Ectodermal cell (in vitro differentiated cells): ENCODE data around the gene ATP13A3.
"Not testable (repeated sequence)": the region's sequence is repeated elsewhere in the genome, so short reads cannot be mapped to it uniquely, and the experiment has no call there.

Experiments used
- H3K27ac ChIP-seq: 2 replicates; pipeline ENCODE4 v1.7.0; 2013; ENCODE audit warnings: mild to moderate bottlenecking, low read depth, low read length; ENCODE audit not compliant: insufficient read depth, poor library complexity, severe bottlenecking
- H3K27me3 ChIP-seq: 2 replicates; pipeline ENCODE4 v1.7.0; 2013; ENCODE audit warnings: mild to moderate bottlenecking, low read length; ENCODE audit not compliant: insufficient read depth, control insufficient read depth, poor library complexity, severe bottlenecking
- H3K36me3 ChIP-seq: one replicate; pipeline ENCODE4 v1.7.0; 2013; ENCODE audit warnings: low read length; ENCODE audit not compliant: control insufficient read depth, insufficient read depth
- H3K4me1 ChIP-seq: one replicate; pipeline ENCODE4 v1.7.0; 2013; ENCODE audit warnings: low read length; ENCODE audit not compliant: control insufficient read depth, insufficient read depth
- H3K4me3 ChIP-seq: 2 replicates; pipeline ENCODE4 v1.7.0; 2013; ENCODE audit warnings: low read depth, low read length, control low read depth; ENCODE audit not compliant: insufficient read depth
- H3K9me3 ChIP-seq: 2 replicates; pipeline ENCODE4 v1.7.0; 2013; ENCODE audit warnings: mild to moderate bottlenecking, low read length, moderate library complexity; ENCODE audit not compliant: control insufficient read depth
- WGBS, 2 experiments: methylation state at CpG; one replicate each; pipeline ENCODE4 v1.1.7; 2013; ENCODE audit warnings: missing lambda C conversion rate in 2 of 2; 5-methylcytosine and 5-hydroxymethylcytosine counted together

ATP13A3 gene

DNA sequence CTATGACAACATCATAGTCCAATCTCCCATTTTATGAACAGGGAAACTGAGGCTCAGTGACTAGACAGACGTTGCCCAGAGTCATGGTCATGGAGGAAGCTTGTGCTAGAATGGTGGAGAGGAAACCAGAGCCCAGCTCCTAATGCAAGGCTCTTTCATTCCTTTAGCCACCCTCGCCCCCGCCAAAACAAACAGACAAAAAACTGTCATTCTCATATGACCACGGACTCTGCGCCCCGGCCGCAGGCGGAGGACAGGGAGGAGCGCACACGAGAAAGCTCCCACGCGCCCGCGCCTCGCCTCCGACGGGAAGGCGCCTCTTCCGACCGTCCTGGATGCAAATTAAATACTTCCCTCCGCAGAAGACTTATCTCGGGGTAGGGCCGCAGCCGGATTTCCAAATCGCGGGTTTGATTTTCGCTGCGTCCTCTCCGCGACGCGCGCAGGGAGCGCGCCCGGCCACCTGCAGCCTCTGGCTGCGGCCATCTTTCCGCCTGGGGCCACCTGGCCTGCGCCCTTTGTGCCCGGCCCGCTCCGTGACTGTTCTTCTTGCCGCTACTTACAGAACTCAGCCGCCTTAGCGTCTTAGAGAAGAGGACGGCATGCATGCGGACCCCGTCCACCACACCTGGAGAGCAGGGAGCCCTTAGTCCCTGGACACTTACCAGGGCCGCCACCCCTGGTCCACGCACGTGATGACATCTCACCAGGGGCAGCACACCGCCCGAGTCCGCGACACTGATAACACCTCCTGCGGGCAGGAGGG, 670 bp upstream of the ATP13A3 start:
- Histone ChIP-seq H3K27me3 (no peaks in the 10 kb centered on the region), H3K36me3 (peaks cover 4% of the 10 kb centered on the region), H3K4me3 (peak overlapping the region; percentile 70), H3K27ac (no peak overlapping the region), H3K4me1 (peaks cover 7% of the 10 kb centered on the region), H3K9me3 (no peaks in the 10 kb centered on the region)
- WGBS, 2 experiments, result 90 to 91% methylated on average over 56 of the region's 56 CpGs

- peaks cover 7% of the 10 kb centered on the region for H3K4me1 ChIP-seq
- no peaks in the 10 kb centered on the region for H3K9me3 ChIP-seq
- H3K27me3 ChIP-seq, result no peaks in the 10 kb centered on the region
- 1% methylated on average over 41 to 42 of the region's 42 CpGs for WGBS, 2 experiments
- H3K27ac ChIP-seq, result no peak overlapping the region
- peaks cover 4% of the 10 kb centered on the region for H3K36me3 ChIP-seq
- peak overlapping the region; percentile 70 for H3K4me3 ChIP-seq
Observed at GRCh38 chr3:194485881-194486539, 792 bp downstream of the ATP13A3 start.

- Histone ChIP-seq H3K4me3 (peak overlapping the region; percentile 70), H3K27me3 (no peaks in the 10 kb centered on the region), H3K27ac (no peak overlapping the region), H3K4me1 (peaks cover 7% of the 10 kb centered on the region), H3K36me3 (peaks cover 4% of the 10 kb centered on the region), H3K9me3 (no peaks in the 10 kb centered on the region)
- WGBS, 2 experiments, result 75 to 76% methylated on average over 6 of the region's 6 CpGs
Observed at GRCh38 chr3:194485468-194485880, 1.3 kb downstream of the ATP13A3 start.

DNA sequence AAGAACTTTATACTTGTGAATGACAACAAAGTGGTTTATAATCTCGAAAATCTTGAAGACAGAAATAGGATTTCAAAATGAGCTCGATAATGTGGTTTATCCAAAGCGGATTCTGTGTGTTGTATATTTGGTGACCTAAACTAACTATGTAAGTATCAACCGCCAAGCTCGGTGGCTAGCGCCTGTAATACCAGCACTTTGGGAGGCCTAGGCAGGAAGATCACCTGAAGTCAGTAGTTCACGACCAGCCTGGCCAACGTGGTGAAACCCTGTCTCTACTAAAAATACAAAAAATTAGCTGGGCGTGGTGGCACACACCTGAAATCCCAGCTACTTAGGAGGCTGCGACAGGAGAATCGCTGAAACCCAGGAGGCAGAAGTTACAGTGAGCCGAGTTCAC, 2.2 kb downstream of the ATP13A3 start:
- Histone ChIP-seq H3K9me3 (no peaks in the 10 kb centered on the region), H3K27me3 (no peaks in the 10 kb centered on the region), H3K4me3 (no peak overlapping the region), H3K27ac (no peak overlapping the region), H3K36me3 (peaks cover 4% of the 10 kb centered on the region), H3K4me1 (peaks cover 10% of the 10 kb centered on the region)
- WGBS, 2 experiments, result 92 to 93% methylated on average over 12 of the region's 12 CpGs

GRCh38 chr3:194483850-194484249, 3.0 kb downstream of the ATP13A3 start:
- WGBS, 2 experiments, result 100% methylated on average over 1 of the region's 1 CpG
- no peak overlapping the region for H3K27ac ChIP-seq

DNA sequence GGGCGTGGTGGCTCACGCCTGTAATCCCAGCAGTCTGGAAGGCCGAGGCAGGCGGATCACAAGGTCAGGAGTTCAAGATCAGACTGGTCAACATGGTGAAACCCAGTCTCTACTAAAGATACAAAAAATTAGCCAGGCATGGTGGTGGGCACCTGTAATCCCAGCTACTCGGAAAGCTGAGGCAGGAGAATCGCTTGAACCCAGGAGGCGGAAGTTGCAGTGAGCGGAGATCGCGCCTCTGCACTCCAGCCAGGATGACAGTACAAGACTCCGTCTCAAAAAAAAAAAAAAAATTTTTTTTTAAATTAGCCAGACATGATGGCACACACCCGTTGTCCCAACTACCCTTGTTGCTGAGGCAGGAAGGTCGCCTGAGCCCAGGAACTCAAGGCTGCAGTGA, 4.0 kb downstream of the ATP13A3 start:
- H3K27ac ChIP-seq, H3K36me3 ChIP-seq, H3K27me3 ChIP-seq, H3K4me3 ChIP-seq, H3K4me1 ChIP-seq, H3K9me3 ChIP-seq: not testable (repeated sequence)
- WGBS, 2 experiments, result 90 to 94% methylated on average over 13 of the region's 13 CpGs

More at GRCh38 chr3:194483850-194484249, 3.0 kb downstream of the ATP13A3 start:
- Histone ChIP-seq H3K4me3 (no peak overlapping the region), H3K9me3 (no peaks in the 10 kb centered on the region), H3K4me1 (peaks cover 10% of the 10 kb centered on the region), H3K27me3 (no peaks in the 10 kb centered on the region), H3K36me3 (peaks cover 4% of the 10 kb centered on the region)

GRCh38 chr3:194482196-194482593, 4.6 kb downstream of the ATP13A3 start:
- no peak overlapping the region for H3K4me3 ChIP-seq
- H3K36me3 ChIP-seq, result peaks cover 4% of the 10 kb centered on the region
- no peaks in the 10 kb centered on the region for H3K9me3 ChIP-seq
- H3K27me3 ChIP-seq, result no peaks in the 10 kb centered on the region
- peaks cover 10% of the 10 kb centered on the region for H3K4me1 ChIP-seq
- no peak overlapping the region for H3K27ac ChIP-seq
- WGBS, 2 experiments, result 86 to 100% methylated on average over 1 of the region's 1 CpG

GRCh38 chr3:194481525-194482195, 5.1 kb downstream of the ATP13A3 start:
- Histone ChIP-seq H3K27me3 (no peaks in the 10 kb centered on the region), H3K4me3 (no peak overlapping the region), H3K36me3 (peaks cover 4% of the 10 kb centered on the region), H3K4me1 (peaks cover 10% of the 10 kb centered on the region), H3K27ac (no peak overlapping the region), H3K9me3 (no peaks in the 10 kb centered on the region)
- WGBS, 2 experiments, result 94 to 97% methylated on average over 5 of the region's 5 CpGs

GRCh38 chr3:194481103-194481502, 5.7 kb downstream of the ATP13A3 start:
- Histone ChIP-seq H3K36me3 (peaks cover 4% of the 10 kb centered on the region), H3K27me3 (no peaks in the 10 kb centered on the region), H3K27ac (no peak overlapping the region), H3K9me3 (no peaks in the 10 kb centered on the region), H3K4me1 (peaks cover 10% of the 10 kb centered on the region), H3K4me3 (no peak overlapping the region)

DNA sequence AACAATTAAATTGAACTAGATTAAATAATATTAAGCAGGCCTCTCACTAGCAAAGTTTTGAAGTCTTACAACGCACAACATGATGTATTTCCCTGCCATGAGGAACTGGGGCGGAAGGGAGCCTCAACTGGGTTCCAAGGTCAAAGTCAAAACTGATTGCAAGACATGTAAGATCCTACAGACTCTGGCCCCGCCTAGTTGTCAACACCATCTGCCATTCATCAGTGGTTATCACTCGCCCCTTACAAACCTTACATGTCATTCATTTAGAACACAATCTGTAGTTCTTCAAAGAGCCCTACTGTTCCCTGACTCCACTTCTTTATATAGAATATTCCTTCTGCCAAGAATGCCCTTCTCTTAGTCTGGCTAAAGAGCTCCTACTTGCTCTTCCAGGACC, 10.0 kb downstream of the ATP13A3 start:
- Histone ChIP-seq H3K36me3 (no peaks in the 10 kb centered on the region), H3K9me3 (no peaks in the 10 kb centered on the region), H3K27me3 (no peaks in the 10 kb centered on the region), H3K4me3 (no peak overlapping the region), H3K4me1 (peaks cover 3% of the 10 kb centered on the region), H3K27ac (no peak overlapping the region)
- WGBS, 2 experiments, result 93 to 94% methylated on average over 4 of the region's 4 CpGs
